Parathyroid adenoma (tissue), 2 donors: ENCODE data around the gene TMEM272.

Source experiments
- H2AFZ ChIP-seq: fragments of 300-600 bp; sonication (generic); one replicate; pipeline ENCODE4 v1.7.0; 2017; ENCODE audit warnings: antibody characterized with exemption, mild to moderate bottlenecking
- H3K27ac ChIP-seq: fragments of 300-600 bp; sonication (generic); one replicate; pipeline ENCODE4 v1.7.0; 2017
- H3K27me3 ChIP-seq: fragments of 300-600 bp; sonication (generic); one replicate; pipeline ENCODE4 v1.7.0; 2017; ENCODE audit warnings: low read length; ENCODE audit not compliant: control insufficient read depth, insufficient read depth
- H3K36me3 ChIP-seq: fragments of 300-600 bp; sonication (generic); one replicate; pipeline ENCODE4 v1.7.0; 2017; ENCODE audit warnings: low read length; ENCODE audit not compliant: control insufficient read depth, insufficient read depth
- H3K4me1 ChIP-seq: fragments of 300-600 bp; sonication (generic); one replicate; pipeline ENCODE4 v1.7.0; 2017; ENCODE audit warnings: control low read depth
- H3K4me2 ChIP-seq: fragments of 300-600 bp; sonication (generic); one replicate; pipeline ENCODE4 v1.7.0; 2017; ENCODE audit warnings: low read length
- H3K4me3 ChIP-seq: fragments of 300-600 bp; sonication (generic); one replicate; pipeline ENCODE4 v1.7.0; 2017; ENCODE audit warnings: low read depth, low read length
- H3K79me2 ChIP-seq: fragments of 300-600 bp; sonication (generic); one replicate; pipeline ENCODE4 v1.7.0; 2017; ENCODE audit warnings: control low read depth
- H3K9ac ChIP-seq: fragments of 300-600 bp; sonication (generic); one replicate; pipeline ENCODE4 v1.7.0; 2017; ENCODE audit warnings: mild to moderate bottlenecking
- H3K9me3 ChIP-seq: fragments of 300-600 bp; sonication (generic); one replicate; pipeline ENCODE4 v1.7.0; 2017; ENCODE audit warnings: low read length; ENCODE audit not compliant: control insufficient read depth
- TF ChIP-seq, protein P1 (sequence below): fragments of 300-600 bp; sonication (generic); IDR thresholded peaks from one replicate; pipeline ENCODE4 v1.7.0; 2017; ENCODE audit warnings: antibody characterized with exemption, mild to moderate bottlenecking
- donor health status: primary hyperparathyroidism.

The TMEM272 gene

DNA sequence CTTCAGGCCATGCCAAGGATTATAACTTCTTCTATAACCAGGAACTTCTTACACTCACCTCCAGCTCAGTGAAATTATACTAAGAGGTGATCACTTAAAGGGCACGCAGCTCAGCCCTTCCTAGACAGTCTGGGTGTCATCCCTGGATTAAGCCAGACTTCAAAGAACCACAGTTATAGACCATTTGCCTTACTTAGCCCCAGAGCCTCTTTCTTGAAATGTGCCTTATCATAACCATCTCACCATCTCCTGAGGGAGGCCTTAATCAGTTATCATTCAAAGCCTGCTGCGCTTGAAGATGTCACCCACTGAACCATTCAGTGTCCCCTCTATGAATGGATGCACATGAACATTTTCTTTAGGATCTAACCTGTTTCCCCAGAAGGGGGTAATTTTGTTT lies 30.9 kb downstream of the TMEM272 start:
- no peak overlapping the region for H3K27ac ChIP-seq
- H3K4me1 ChIP-seq, result no peaks in the 10 kb centered on the region
- TF ChIP-seq, protein P1, sequence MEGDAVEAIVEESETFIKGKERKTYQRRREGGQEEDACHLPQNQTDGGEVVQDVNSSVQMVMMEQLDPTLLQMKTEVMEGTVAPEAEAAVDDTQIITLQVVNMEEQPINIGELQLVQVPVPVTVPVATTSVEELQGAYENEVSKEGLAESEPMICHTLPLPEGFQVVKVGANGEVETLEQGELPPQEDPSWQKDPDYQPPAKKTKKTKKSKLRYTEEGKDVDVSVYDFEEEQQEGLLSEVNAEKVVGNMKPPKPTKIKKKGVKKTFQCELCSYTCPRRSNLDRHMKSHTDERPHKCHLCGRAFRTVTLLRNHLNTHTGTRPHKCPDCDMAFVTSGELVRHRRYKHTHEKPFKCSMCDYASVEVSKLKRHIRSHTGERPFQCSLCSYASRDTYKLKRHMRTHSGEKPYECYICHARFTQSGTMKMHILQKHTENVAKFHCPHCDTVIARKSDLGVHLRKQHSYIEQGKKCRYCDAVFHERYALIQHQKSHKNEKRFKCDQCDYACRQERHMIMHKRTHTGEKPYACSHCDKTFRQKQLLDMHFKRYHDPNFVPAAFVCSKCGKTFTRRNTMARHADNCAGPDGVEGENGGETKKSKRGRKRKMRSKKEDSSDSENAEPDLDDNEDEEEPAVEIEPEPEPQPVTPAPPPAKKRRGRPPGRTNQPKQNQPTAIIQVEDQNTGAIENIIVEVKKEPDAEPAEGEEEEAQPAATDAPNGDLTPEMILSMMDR, result no peak
- H3K9ac ChIP-seq, result no peak overlapping the region
- H2AFZ ChIP-seq, result no peak overlapping the region
- H3K27me3 ChIP-seq, result no peaks in the 10 kb centered on the region
- no peaks in the 10 kb centered on the region for H3K79me2 ChIP-seq
- H3K9me3 ChIP-seq, result no peaks in the 10 kb centered on the region
- no peak overlapping the region for H3K4me3 ChIP-seq
- no peaks in the 10 kb centered on the region for H3K36me3 ChIP-seq
- no peak overlapping the region for H3K4me2 ChIP-seq

DNA sequence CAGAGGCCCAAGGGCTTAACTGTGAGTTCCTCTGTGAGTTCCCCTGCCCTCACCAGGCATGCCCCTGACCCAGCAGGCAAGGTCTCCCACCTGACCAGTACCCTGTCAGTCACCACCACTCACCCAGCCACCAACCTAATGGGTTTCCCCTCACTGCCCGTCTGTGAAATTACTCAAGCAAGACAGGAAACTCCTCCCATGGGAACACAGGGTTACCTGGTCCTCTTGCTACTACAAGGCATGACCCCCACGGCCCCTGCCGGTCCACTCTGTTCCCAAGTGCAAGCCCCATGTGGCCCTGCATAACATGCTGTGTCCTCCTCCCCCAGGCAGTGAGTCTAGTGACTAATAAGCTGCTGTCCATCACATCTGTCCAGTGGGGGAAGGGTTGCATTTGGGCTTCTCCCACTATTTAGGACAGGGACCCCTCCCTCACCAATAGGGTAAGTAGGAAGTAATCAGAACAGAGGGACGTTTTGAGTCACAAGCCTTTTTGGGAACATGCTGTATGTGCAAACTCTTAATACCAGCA lies 33.0 kb downstream of the TMEM272 start:
- Histone ChIP-seq H2AFZ (no peak overlapping the region), H3K4me1 (no peaks in the 10 kb centered on the region), H3K9me3 (no peaks in the 10 kb centered on the region), H3K79me2 (no peaks in the 10 kb centered on the region), H3K4me2 (no peak overlapping the region), H3K36me3 (no peaks in the 10 kb centered on the region), H3K4me3 (no peak overlapping the region), H3K27me3 (no peaks in the 10 kb centered on the region), H3K27ac (no peak overlapping the region), H3K9ac (no peak overlapping the region)
- TF ChIP-seq, protein P1, result no peak

DNA sequence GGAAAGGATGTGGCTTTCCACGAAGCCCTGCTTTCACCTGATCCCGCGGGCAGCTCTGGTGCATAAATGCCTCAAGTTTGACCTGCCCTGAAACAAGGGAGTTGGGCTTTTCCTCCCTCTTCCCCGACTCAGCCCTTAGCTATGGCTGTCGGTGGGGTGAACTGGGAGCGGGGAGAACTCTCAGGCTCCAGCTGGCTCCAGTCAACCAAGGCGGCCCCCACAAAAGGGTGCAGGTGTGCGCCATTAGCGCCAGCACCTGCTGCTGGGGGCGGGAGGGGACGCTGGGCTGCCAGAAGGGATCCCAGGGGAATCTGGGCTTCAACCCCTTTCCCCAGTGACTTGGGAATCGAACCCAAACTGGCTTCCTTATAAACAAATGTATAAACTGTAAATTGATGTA lies 33.9 kb downstream of the TMEM272 start:
- H3K4me3 ChIP-seq, result no peak overlapping the region
- no peak overlapping the region for H2AFZ ChIP-seq
- H3K36me3 ChIP-seq, result no peaks in the 10 kb centered on the region
- H3K4me1 ChIP-seq, result no peaks in the 10 kb centered on the region
- no peak overlapping the region for H3K9ac ChIP-seq
- no peaks in the 10 kb centered on the region for H3K9me3 ChIP-seq
- TF ChIP-seq, protein P1, result no peak
- no peak overlapping the region for H3K4me2 ChIP-seq
- H3K27ac ChIP-seq, result no peak overlapping the region
- H3K27me3 ChIP-seq, result no peaks in the 10 kb centered on the region
- no peaks in the 10 kb centered on the region for H3K79me2 ChIP-seq

DNA sequence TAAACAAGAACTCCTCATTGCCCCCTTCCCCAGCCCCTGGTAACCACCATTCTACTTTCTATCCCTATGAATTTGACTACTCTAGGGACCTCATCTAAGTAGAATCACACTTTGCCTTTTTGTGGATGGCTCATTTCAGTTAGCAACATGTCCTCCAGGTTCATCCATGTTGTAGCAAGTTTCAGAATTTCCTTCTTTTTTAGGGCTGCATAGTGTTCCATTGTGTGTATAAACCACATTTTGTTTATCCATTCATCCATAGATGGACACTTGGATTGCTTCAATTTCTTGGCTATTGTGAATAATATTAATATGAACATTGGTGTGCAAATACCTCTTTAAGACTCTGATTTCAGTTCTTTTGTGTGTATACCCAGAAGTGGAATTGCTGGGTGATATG lies 36.2 kb downstream of the TMEM272 start:
- no peaks in the 10 kb centered on the region for H3K36me3 ChIP-seq
- TF ChIP-seq, protein P1, result no peak
- no peak overlapping the region for H3K9ac ChIP-seq
- H3K4me2 ChIP-seq, result no peak overlapping the region
- no peaks in the 10 kb centered on the region for H3K79me2 ChIP-seq
- H2AFZ ChIP-seq, result no peak overlapping the region
- H3K9me3 ChIP-seq, result no peaks in the 10 kb centered on the region
- no peak overlapping the region for H3K4me3 ChIP-seq
- no peaks in the 10 kb centered on the region for H3K27me3 ChIP-seq
- H3K4me1 ChIP-seq, result no peaks in the 10 kb centered on the region
- H3K27ac ChIP-seq, result no peak overlapping the region

DNA sequence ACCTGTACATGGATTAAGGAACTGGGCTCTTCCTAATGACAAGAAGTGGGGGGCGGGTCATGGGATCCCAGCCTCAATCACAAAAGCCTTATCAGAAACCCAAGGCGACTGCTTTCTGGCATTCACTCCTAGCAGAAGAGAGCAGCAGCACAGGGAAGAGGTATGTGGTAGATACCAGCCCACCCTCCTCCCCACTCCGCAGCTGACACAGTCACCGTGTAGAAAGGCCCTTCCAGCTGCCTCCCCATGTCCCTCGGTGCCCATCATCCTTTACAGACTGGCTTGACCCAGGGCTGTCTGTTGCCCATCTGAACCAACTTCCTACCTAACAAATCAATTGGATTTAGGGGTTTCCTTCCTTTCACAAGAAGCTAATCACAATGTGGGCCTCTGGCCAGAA lies 37.9 kb downstream of the TMEM272 start:
- Histone ChIP-seq H3K79me2 (no peaks in the 10 kb centered on the region), H2AFZ (no peak overlapping the region), H3K9me3 (no peaks in the 10 kb centered on the region), H3K36me3 (no peaks in the 10 kb centered on the region), H3K4me3 (no peak overlapping the region), H3K27me3 (no peaks in the 10 kb centered on the region), H3K4me2 (no peak overlapping the region), H3K9ac (no peak overlapping the region), H3K27ac (no peak overlapping the region), H3K4me1 (peaks cover 9% of the 10 kb centered on the region)
- TF ChIP-seq, protein P1, result no peak
